DMS114 treated with DMSO at 0.1 percent for 48 hours (cell line): ENCODE results near the gene TMPRSS6.

ENCODE experiments used
- DNase-seq: peaks from one replicate; lab custom pipeline; 2025; ENCODE audit not compliant: unreplicated experiment; lab: John Stamatoyannopoulos, UW

TMPRSS6 gene

DNA sequence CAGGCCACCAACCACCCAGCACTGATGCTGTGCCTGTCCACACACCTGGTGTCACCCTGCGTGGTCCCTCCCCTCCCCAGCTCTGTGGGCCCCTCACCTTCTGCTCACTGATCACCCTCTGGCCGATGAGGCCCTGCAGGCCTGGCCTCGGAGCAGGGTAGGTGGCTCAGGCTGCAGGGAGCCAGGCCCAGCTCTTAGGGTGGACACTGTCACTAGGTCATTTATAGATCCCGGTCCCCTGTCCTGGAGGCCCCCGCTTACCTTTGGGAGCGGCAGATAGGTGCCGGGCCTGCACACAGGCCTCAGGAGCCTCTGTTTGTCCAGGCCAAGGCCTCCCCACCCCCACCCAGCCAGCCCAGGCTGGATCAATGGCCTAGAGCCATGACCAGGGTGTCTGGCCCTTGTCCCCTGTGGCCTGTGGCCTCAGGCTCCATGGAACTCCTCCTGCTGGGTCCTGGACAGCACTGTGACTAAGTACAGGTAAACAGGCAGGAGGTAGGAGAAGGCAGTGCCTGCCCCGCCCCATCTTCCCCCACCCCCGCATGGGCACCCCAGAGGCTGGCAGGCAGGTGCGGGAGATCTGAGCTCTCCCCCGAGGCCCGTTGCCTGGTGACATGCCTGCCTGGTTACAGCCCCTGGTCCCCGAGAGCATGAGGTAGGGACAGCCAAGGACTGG is at the start of gene TMPRSS6:
Gene TMPRSS6 (minus strand): TSS at position 472 of the 676 bp plus-strand sequence. CDS start 6,296 bp downstream, outside the sequence.
- no peak for DNase-seq

GRCh38 chr22:37158963-37159290 is 49.4 kb upstream of the TMPRSS6 start:
- no peak for DNase-seq

GRCh38 chr22:37157516-37158285 is 48.2 kb upstream of the TMPRSS6 start:
- no peak for DNase-seq

DNA sequence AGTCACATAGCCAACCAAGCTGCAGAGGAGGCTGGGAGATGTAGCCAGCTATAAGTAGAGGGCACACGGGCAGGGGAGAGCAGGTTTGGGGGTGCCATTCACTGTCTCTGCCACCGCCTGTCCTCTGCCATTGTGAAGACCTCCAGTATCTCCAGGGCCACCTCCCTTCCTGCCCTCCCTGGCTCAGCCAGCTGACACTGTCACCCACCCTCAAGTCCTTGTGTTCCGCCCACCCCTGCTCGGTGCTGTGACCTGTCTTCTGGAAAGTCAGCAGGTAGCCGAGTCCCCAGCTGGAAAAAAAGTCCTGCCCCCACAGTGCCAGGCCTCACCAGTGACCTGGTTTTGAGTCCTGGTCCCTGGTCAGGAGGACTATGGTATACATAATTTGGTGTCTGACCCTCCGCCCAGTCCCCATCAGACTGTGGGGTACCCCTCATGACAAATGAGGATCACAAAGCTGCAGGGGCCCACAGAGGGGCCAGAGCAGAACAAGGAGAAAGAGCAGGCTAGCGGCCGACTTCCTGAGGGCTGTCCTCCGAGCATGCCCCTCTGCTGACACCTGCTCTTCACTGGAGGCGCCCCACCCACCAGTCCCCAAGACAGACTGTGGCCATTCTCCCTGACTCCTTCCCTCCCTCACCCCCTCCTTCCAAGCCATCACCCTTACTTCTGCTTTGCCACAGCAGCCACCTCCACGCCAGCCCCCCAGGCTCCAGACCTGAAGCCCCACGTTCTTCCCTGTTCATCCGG is 47.3 kb upstream of the TMPRSS6 start:
- DNase-seq: no peak

DNA sequence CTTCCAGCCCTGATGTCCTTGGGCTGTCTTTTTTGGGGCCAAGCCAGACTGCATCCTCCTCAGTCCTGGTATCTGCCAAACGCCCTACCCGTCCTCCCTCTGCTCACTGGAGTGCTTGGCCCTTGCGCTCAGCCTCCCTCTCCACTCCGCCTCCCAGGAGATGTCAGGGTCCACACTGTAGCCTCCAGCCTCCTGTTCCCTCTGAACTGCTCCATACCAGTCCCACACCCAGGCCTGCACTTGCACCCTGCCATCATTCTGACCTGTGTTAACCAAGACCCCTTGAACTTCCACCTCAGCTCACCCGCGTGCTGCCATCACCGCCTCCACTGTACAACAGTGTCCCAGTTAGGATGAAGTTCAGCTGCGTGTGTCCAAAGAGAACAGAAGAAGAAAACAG is 46.5 kb upstream of the TMPRSS6 start:
- DNase-seq: no peak

DNA sequence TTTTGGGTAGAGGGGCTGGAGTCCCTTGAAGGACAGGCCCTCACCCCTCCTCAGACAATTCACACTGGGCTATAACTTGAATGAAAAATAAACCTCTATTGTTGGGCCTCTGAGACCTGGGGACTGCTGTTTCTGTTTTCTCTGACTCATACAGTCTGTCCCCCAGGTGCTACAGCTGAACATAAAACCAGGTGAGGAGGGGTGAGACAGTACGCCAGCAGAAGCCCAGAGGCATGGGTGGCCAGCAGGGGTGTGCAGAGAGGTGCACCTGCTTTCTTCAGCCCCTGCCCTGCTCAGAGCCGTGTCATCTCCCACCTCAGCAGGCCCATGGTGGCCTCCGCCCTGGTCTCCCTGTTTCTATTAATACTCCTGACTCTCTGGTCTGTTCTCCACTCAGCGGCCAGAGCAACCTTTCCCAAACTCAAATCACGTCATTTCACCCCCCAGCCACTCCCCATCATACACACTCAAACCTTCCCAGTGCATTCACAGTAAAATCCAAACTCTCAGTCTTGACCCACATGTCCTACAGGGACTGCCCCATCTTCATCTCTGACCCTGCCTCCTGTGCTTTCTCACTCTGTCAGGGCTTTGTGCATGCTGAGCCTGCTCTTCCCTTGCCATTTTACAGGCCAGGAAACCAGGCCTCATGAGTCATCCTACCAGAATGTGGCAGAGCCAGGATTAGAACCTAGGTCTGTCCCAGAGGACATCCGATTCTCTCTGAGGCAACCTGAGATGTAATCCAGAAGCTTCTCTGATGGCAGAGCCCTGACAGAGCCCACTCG is 45.6 kb upstream of the TMPRSS6 start:
- DNase-seq: no peak

- DNase-seq: no peak
Measured at GRCh38 chr22:37153901-37154300, 44.4 kb upstream of the TMPRSS6 start.

GRCh38 chr22:37151401-37151800 is 41.9 kb upstream of the TMPRSS6 start:
- DNase-seq: no peak

GRCh38 chr22:37150701-37151100 is 41.2 kb upstream of the TMPRSS6 start:
- no peak for DNase-seq

GRCh38 chr22:37148742-37149665 is 39.5 kb upstream of the TMPRSS6 start:
- DNase-seq: no peak

- DNase-seq: no peak
Measured at GRCh38 chr22:37148031-37148651, 38.6 kb upstream of the TMPRSS6 start.

- no peak for DNase-seq
Measured at GRCh38 chr22:37147186-37147990, 37.9 kb upstream of the TMPRSS6 start.

DNA sequence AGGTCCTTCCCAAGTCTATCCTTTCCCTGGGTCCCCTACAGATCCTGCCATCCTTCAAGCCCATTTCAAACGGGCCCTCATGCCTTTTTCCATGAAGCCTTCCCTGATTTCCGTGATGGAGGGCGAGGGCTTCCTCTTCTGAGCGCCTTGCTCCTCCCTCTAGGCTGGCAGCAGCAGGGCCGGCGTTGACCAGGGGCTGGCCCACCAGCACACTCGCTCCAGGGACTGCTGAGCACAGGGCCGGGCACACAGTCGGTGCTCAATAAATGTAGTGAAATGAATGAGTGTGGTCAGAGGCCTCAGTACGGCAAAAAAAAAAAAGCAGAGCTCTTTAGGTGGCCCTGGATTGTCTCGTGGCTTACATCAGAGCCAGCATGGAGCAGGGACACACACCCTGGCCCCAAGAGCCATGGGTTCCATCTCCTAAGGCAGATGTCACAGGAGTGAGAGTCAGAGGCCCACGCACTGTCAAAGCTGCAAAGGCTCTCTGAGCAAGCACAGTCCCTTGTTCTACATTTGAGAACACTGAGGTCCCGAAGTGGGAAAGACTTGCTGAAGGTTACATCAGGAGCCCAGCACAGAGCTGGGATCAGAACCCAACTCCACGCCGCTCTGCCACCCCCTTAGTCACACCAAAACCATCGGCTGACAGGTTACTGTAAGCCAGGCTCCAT is 37.1 kb upstream of the TMPRSS6 start:
- DNase-seq: no peak

DNA sequence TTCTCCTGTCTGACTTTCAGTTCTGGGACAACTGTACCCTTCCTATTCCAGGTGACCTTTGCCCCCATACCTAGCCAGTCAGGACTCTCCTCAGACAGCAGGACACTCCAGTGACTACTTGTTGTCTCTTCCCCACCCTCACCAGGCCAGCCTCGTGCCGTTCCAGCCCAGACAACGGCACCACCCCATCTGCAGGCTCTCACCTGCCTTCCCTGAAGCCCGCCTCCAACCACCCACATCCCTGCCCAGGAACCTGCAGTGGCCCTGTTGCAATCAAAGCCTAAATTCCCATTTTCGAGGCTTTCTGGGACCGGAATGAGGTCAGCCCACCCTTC is 36.5 kb upstream of the TMPRSS6 start:
- DNase-seq: no peak

- DNase-seq: no peak
Measured at GRCh38 chr22:37145180-37146050, 35.9 kb upstream of the TMPRSS6 start.

DNA sequence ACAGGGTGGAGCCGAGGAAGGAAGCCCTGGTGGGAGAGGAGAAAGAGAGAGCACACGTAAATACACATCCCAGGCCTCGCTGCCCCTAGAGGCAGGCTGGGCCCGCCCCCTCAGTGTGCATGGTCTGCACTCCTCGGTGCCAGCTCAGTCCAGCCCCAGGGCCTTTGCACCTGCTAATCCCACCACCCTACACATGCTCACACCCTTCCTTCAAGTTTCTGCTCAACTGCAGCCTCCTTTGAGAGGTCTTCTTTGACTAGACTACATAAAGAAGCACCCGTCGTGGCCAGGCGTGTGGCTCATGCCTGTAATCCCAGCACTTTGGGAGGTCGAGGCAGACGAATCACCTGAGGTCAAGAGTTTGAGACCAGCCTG is 34.7 kb upstream of the TMPRSS6 start:
- no peak for DNase-seq

- DNase-seq: no peak
Measured at GRCh38 chr22:37141971-37142370, 32.5 kb upstream of the TMPRSS6 start.

- no peak for DNase-seq
Measured at GRCh38 chr22:37141476-37141875, 32.0 kb upstream of the TMPRSS6 start.
